Common myeloid progenitor, CD34-positive (primary cell): Measurements from ENCODE around the gene MYO6.

Experiments used
- CTCF ChIA-PET: fragments of 350-600 bp; sonication (Branson Sonifier 250); formaldehyde crosslinking; loops from one replicate; lab custom pipeline; 2021; ENCODE audit warnings: antibody characterized with exemption; lab: Charles Lee
- POLR2A ChIA-PET: fragments of 350-600 bp; sonication (Branson Sonifier 250); formaldehyde crosslinking; loops from one replicate; lab custom pipeline; 2021; ENCODE audit warnings: antibody characterized with exemption; lab: Charles Lee
- DNase-seq, 3 donors: peaks; one replicate each; pipeline versions ENCODE4 v3.0.0 to v3.0.0-alpha.2; 2013
- H3K27ac ChIP-seq, 2 experiments: 1 replicate in 1 of 2; 2 replicates in 1 of 2; pipeline ENCODE4 v1.7.0; 2013; ENCODE audit warnings: inconsistent platforms in 2 of 2, low read length in 2 of 2, mild to moderate bottlenecking in 2 of 2, low read depth in 1 of 2, moderate library complexity in 1 of 2; ENCODE audit not compliant: severe bottlenecking in 2 of 2, insufficient read depth in 1 of 2, poor library complexity in 1 of 2
- H3K27me3 ChIP-seq, 5 experiments: replicated peaks in 2 of 5; 1 replicate in 3 of 5; 2 replicates in 2 of 5; pipeline versions ENCODE4 v1.6.1 to v1.7.0; 2013; ENCODE audit warnings: low read length in 4 of 5, mild to moderate bottlenecking in 2 of 5, moderate library complexity in 2 of 5, inconsistent platforms in 1 of 5; ENCODE audit not compliant: insufficient read depth in 5 of 5, control insufficient read depth in 4 of 5
- H3K36me3 ChIP-seq, 4 experiments: 1 replicate in 2 of 4; 2 replicates in 2 of 4; pipeline versions ENCODE4 v1.6.1 to v1.7.0; 2013; ENCODE audit warnings: low read length in 3 of 4, control low read depth in 1 of 4, mild to moderate bottlenecking in 1 of 4; ENCODE audit not compliant: control insufficient read depth in 4 of 4, insufficient read depth in 4 of 4
- H3K4me1 ChIP-seq, 4 experiments: 1 replicate in 3 of 4; 2 replicates in 1 of 4; pipeline versions ENCODE4 v1.6.1 to v1.7.1; 2013; ENCODE audit warnings: low read length in 3 of 4, mild to moderate bottlenecking in 3 of 4, control low read depth in 1 of 4, inconsistent platforms in 1 of 4, moderate library complexity in 1 of 4; ENCODE audit not compliant: control insufficient read depth in 4 of 4, insufficient read depth in 4 of 4; ENCODE audit errors: control extremely low read depth in 1 of 4
- H3K4me3 ChIP-seq, 7 experiments: 1 replicate in 4 of 7; 2 replicates in 3 of 7; pipeline versions ENCODE4 v1.5.1 to v1.7.0; 2013; ENCODE audit warnings: mild to moderate bottlenecking in 7 of 7, low read length in 6 of 7, moderate library complexity in 6 of 7, inconsistent platforms in 2 of 7, low read depth in 2 of 7, control low read depth in 1 of 7; ENCODE audit not compliant: insufficient read depth in 4 of 7, control insufficient read depth in 1 of 7; ENCODE audit errors: extremely low read depth in 1 of 7
- H3K9me3 ChIP-seq, 5 experiments: 1 replicate in 4 of 5; 2 replicates in 1 of 5; pipeline versions ENCODE4 v1.6.1 to v1.7.1; 2013; ENCODE audit warnings: low read length in 4 of 5, mild to moderate bottlenecking in 2 of 5, inconsistent platforms in 1 of 5, low read depth in 1 of 5, moderate library complexity in 1 of 5; ENCODE audit not compliant: control insufficient read depth in 4 of 5, insufficient read depth in 2 of 5; ENCODE audit errors: control extremely low read depth in 1 of 5
- WGBS: methylation state at CpG from one replicate; pipeline ENCODE4 v1.1.5; 2013; ENCODE audit not compliant: insufficient coverage; 5-methylcytosine and 5-hydroxymethylcytosine counted together

MYO6 gene

DNA sequence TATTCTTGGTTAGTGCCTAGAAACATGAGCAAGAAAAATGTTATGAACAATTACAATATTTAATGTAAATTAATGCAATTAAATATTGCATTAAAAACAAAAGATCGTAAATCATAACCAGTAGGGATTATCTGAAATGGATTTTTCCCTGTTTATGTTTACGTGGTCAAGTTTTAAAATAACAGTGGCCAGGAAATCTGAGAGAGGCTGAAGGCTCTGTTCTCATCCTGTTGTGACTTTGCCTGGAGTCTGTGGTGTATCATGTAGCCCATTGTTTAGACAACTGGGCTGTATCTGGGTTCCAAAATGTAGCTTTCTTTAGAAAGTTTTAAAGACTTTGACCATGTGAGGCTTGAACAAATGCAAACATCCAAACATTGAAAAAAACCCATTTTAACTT, 2.4 kb downstream of the MYO6 start:
- Histone ChIP-seq H3K27me3 (peaks cover 5 to 70% (median 19%) of the 10 kb centered on the region in 5 experiments), H3K9me3 (no peaks in the 10 kb centered on the region), H3K4me1 (peaks cover 9 to 17% (median 15%) of the 10 kb centered on the region in 4 experiments), H3K4me3 (no peak overlapping the region), H3K27ac (no peak overlapping the region), H3K36me3 (no peaks in the 10 kb centered on the region)
- 100% methylated on average over 2 of the region's 2 CpGs for WGBS
- ChIA-PET CTCF (no interaction called here), POLR2A (no interaction called here)
- no peak for DNase-seq

DNA sequence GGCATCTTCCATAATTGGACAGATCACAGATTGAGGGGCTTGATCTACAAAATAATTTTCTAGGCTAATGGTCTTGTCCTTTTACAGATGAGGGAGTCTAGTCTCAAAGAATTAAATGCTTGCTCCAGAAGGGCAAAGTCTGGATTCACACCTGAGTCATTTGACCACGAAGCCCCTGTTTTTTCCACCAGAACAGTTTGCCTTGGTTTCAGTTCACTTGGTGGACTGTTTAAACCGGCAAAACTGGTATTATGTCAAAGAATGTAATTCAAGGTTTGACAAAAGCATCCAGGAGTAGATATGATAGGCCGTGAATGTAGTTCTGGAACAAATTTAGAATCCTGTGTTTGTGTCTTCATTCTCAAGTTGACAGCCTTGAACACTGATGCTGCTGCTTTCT, 3.3 kb downstream of the MYO6 start:
- no peak for DNase-seq
- Histone ChIP-seq H3K27me3 (peaks cover 5 to 68% (median 18%) of the 10 kb centered on the region in 5 experiments), H3K27ac (no peak overlapping the region), H3K4me1 (peaks cover 9 to 17% (median 15%) of the 10 kb centered on the region in 4 experiments), H3K4me3 (no peak overlapping the region), H3K9me3 (no peaks in the 10 kb centered on the region), H3K36me3 (no peaks in the 10 kb centered on the region)
- POLR2A ChIA-PET, result no interaction called here
- WGBS, result 100% methylated on average over 2 of the region's 3 CpGs
- CTCF ChIA-PET, result no interaction called here

DNA sequence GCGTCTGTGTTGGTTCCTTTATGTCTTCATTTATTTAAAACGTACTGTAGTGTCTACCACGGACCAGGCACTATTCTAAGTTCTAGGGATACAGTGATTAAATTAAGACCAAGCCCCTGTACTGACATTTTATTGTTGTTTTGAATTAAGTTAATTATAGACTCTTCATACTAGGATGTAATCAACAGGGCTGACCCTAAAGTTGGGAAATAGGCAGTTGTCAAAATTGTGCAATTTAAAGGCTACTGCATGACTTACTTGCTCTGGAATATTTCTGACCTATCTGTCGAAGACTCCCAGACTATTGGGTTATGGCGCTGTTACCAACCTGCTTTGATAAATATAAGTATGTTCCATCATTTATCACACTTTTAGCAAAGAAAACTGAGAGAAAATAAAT, 6.7 kb downstream of the MYO6 start:
- H3K4me3 ChIP-seq, result no peak overlapping the region
- ChIA-PET CTCF (no interaction called here), POLR2A (no interaction called here)
- no peaks in the 10 kb centered on the region for H3K36me3 ChIP-seq
- H3K27me3 ChIP-seq, result peaks cover 3 to 49% (median 5%) of the 10 kb centered on the region in 5 experiments
- no peaks in the 10 kb centered on the region for H3K9me3 ChIP-seq
- no peak for DNase-seq
- no peak overlapping the region for H3K27ac ChIP-seq
- 100% methylated on average over 1 of the region's 5 CpGs for WGBS
- H3K4me1 ChIP-seq, result peaks cover 0 to 2% (median 0%) of the 10 kb centered on the region in 4 experiments

DNA sequence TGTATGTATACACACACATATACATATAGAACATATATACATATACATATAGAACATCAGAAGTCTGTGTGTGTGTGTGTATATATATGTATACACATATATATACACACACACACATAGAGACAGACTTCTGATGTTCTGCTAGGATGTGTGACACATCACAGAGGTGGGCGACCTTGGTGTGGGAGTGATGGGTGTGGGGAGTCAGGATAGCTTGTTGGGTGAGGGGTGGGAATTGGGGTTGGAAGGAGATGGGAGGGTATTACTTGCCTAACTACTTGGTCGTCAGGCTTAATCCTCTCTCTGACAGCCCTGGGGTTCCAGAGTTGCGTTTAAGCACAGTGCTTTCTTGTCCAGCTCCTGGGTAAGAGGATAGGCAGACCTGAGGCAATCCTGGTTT, 8.3 kb downstream of the MYO6 start:
- Histone ChIP-seq H3K36me3 (no peaks in the 10 kb centered on the region), H3K27me3 (peaks cover 0 to 42% (median 3%) of the 10 kb centered on the region in 5 experiments), H3K4me1 (peaks cover 0 to 2% (median 0%) of the 10 kb centered on the region in 4 experiments), H3K9me3 (no peaks in the 10 kb centered on the region), H3K27ac (no peak overlapping the region), H3K4me3 (no peak overlapping the region)
- DNase-seq, result no peak
- 82% methylated on average over 2 of the region's 3 CpGs for WGBS
- ChIA-PET CTCF (no interaction called here), POLR2A (no interaction called here)

DNA sequence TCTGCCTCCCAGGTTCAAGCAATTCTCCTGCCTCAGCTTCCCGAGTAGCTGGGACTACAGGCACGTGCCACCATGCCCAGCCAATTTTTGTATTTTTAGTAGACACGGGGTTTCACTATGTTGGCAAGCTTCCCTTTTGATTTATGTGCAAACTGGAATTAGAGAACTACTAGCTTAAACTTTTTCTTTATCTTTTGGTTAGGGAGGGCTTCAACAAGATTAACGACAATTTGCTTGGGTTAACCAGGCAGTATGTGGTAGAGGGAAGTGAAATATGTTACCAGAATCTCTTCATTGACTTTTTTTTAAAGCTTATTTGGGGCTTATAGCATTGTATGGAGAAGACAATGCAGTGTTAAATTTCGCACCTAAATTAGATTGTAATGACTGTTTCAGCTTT, 9.0 kb downstream of the MYO6 start:
- ChIA-PET POLR2A (no interaction called here), CTCF (interaction anchor here (0.6 kb wide), 1 partner anchor 493 kb away, joined by 4 read pairs; no protein-coding TSS in a partner anchor)
- 0% methylated on average over 3 of the region's 5 CpGs for WGBS
- Histone ChIP-seq H3K9me3 (no peaks in the 10 kb centered on the region), H3K4me3 (no peak overlapping the region), H3K36me3 (no peaks in the 10 kb centered on the region), H3K27ac (no peak overlapping the region), H3K27me3 (peaks cover 0 to 41% (median 3%) of the 10 kb centered on the region in 5 experiments), H3K4me1 (peaks cover 0 to 2% (median 0%) of the 10 kb centered on the region in 4 experiments)
- peak; percentile 13 to 77 (median 61) for DNase-seq

DNA sequence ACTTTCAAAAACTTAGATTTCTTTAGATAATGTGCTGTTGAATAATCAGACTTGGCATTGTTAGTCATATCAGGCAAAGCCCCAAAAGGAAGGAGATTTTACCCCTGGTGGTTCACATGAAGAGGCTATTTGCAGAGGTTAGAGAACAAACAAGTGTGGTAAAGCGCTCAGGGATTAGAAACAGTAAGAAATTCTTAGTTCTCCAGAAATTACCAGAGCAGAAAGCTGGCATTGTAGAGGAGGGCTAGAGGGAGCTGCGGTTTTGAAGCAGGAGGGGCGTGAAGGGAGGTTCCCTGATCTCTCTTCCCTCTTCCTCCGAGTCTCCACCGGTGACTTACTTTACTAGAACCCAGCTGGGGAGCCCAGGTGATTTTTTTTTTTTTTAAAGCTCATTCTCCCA, 10.2 kb downstream of the MYO6 start:
- 50% methylated on average over 1 of the region's 5 CpGs for WGBS
- CTCF ChIA-PET, result no interaction called here

DNA sequence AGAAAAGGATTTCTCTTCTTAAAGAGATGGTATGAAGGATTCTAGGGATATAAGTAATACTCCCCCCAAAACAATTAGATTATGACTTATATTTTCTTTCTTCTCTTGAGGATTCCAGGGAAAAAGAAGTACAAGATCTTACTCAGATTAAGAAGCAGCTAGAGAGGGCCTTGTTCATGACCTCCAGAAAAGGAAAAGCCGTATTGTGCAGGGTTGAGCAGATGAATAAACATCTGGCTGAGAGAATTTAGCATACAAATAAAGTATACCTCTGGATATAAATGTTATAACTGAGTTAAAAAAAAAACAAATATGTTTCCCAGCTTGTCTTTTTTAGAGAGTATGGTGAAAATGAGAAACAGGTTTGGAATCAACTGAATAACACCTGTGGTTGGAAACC, 11.3 kb downstream of the MYO6 start:
- H3K27me3 ChIP-seq, result peaks cover 0 to 29% (median 3%) of the 10 kb centered on the region in 5 experiments
- no peak overlapping the region for H3K27ac ChIP-seq
- no peak for DNase-seq
- no peak overlapping the region for H3K4me3 ChIP-seq
- peaks cover 0 to 2% (median 0%) of the 10 kb centered on the region in 4 experiments for H3K4me1 ChIP-seq
- H3K36me3 ChIP-seq, result no peaks in the 10 kb centered on the region
- H3K9me3 ChIP-seq, result no peaks in the 10 kb centered on the region
- POLR2A ChIA-PET, result no interaction called here
- CTCF ChIA-PET, result interaction anchor here (0.6 kb wide), 2 partner anchors 96 to 441 kb away, joined by 3 to 4 read pairs; no protein-coding TSS in a partner anchor
- no CpG with 5 or more reads among the region's 1 CpG for WGBS

More for the DNA sequence above, 10.2 kb downstream of the MYO6 start:
- peak in 1 of 3 donors; percentile 12 for DNase-seq
- H3K4me1 ChIP-seq, result peaks cover 0 to 2% (median 0%) of the 10 kb centered on the region in 4 experiments
- H3K4me3 ChIP-seq, result no peak overlapping the region
- POLR2A ChIA-PET, result no interaction called here
- H3K9me3 ChIP-seq, result no peaks in the 10 kb centered on the region
- no peaks in the 10 kb centered on the region for H3K36me3 ChIP-seq
- H3K27me3 ChIP-seq, result peaks cover 0 to 34% (median 3%) of the 10 kb centered on the region in 5 experiments
- no peak overlapping the region for H3K27ac ChIP-seq
